ENCODE results near the gene CD79A. TPM values are rescaled to one million over a fixed set of nuclear protein-coding genes. Genes with fewer than 3 reads are reported as not detected.

The CD79A gene
- total RNA-seq, 4 donors from 2014 or later = 0.29 to 0.62 TPM; not detected in 2

GRCh38 chr19:41925208-41926003, 48.3 kb downstream of the CD79A start:
- H3K27me3 ChIP-seq = peaks cover 18 to 61% of the 10 kb centered on the region in 2 donors
- H3K36me3 ChIP-seq = no peaks in the 10 kb centered on the region
- no peak overlapping the region for H3K4me3 ChIP-seq
- peaks cover 0 to 11% of the 10 kb centered on the region in 2 donors for H3K4me1 ChIP-seq
- TF ChIP-seq CTCF (IDR thresholded peaks at IDR 0.05) (no peak), POLR2A (IDR thresholded peaks at IDR 0.05) (no peak)
- no peaks in the 10 kb centered on the region for H3K9me3 ChIP-seq
- intact Hi-C loops (cut with DNase I; ENCODE audit: low total_unique reads) = no loop called here
- no peak overlapping the region for H3K27ac ChIP-seq
- DNase-seq = no peak

- Histone ChIP-seq H3K36me3 (no peaks in the 10 kb centered on the region), H3K27ac (no peak overlapping the region), H3K9me3 (no peaks in the 10 kb centered on the region), H3K4me3 (no peak overlapping the region), H3K4me1 (peaks cover 0 to 11% of the 10 kb centered on the region in 2 donors), H3K27me3 (peaks cover 22 to 61% of the 10 kb centered on the region in 2 donors)
- DNase-seq = no peak
- intact Hi-C loops (cut with DNase I; ENCODE audit: low total_unique reads) = no loop called here
- TF ChIP-seq POLR2A (IDR thresholded peaks at IDR 0.05) (no peak), CTCF (IDR thresholded peaks at IDR 0.05) (no peak)
Observed at GRCh38 chr19:41926028-41926762, 49.1 kb downstream of the CD79A start.

- intact Hi-C loops (cut with DNase I; ENCODE audit: low total_unique reads) = no loop called here
- no peak overlapping the region for H3K27ac ChIP-seq
- H3K36me3 ChIP-seq = no peaks in the 10 kb centered on the region
- no peak overlapping the region for H3K4me3 ChIP-seq
- no peaks in the 10 kb centered on the region for H3K9me3 ChIP-seq
- no peak for DNase-seq
- peaks cover 24 to 61% of the 10 kb centered on the region in 2 donors for H3K27me3 ChIP-seq
- no peak for TF ChIP-seq CTCF (IDR thresholded peaks at IDR 0.05)
- TF ChIP-seq POLR2A (IDR thresholded peaks at IDR 0.05) = no peak
- H3K4me1 ChIP-seq = peaks cover 0 to 11% of the 10 kb centered on the region in 2 donors
Observed at GRCh38 chr19:41926763-41927496, 49.9 kb downstream of the CD79A start.

GRCh38 chr19:41927497-41928192, 50.6 kb downstream of the CD79A start:
- intact Hi-C loops (cut with DNase I; ENCODE audit: low total_unique reads) = no loop called here
- no peak for TF ChIP-seq CTCF (IDR thresholded peaks at IDR 0.05)
- TF ChIP-seq POLR2A (IDR thresholded peaks at IDR 0.05) = no peak
- Histone ChIP-seq H3K4me1 (peaks cover 0 to 11% of the 10 kb centered on the region in 2 donors), H3K36me3 (no peaks in the 10 kb centered on the region), H3K27ac (no peak overlapping the region), H3K4me3 (no peak overlapping the region), H3K27me3 (peaks cover 24 to 61% of the 10 kb centered on the region in 2 donors), H3K9me3 (no peaks in the 10 kb centered on the region)
- DNase-seq = no peak
